Stomach (tissue), 9 donors: Measurements from ENCODE around the gene CLIC5. TPM values are rescaled to one million over a fixed set of nuclear protein-coding genes. Genes with fewer than 3 reads are reported as not detected.

Experiments used
- DNase-seq, 2 donors: peaks; one replicate each; pipeline versions ENCODE4 v3.0.0 to v3.0.0-alpha.2; 2013 to 2019
- H3K27ac ChIP-seq, 5 donors: fragments of 200-600 bp in 4 of 5; sonication (generic) in 4 of 5; one replicate each; pipeline ENCODE4 v1.5.1; 2013 to 2019; ENCODE audit warnings: mild to moderate bottlenecking in 1 of 5, moderate library complexity in 1 of 5
- H3K27me3 ChIP-seq, 3 donors: fragments of 200-600 bp; sonication (generic); one replicate each; pipeline ENCODE4 v1.5.1; 2017 to 2019; ENCODE audit warnings: mixed run types in 1 of 3
- H3K36me3 ChIP-seq, 4 donors: fragments of 200-600 bp; sonication (generic); 1 replicate in 3 of 4; 2 replicates in 1 of 4; pipeline ENCODE4 v1.5.1; 2016 to 2019
- H3K4me1 ChIP-seq, 4 donors: fragments of 200-600 bp; sonication (generic); one replicate each; pipeline ENCODE4 v1.5.1; 2016 to 2019
- H3K4me3 ChIP-seq, 4 donors: fragments of 200-600 bp; sonication (generic) in 3 of 4; one replicate each; pipeline ENCODE4 v1.5.1; 2016 to 2019; ENCODE audit warnings: mild to moderate bottlenecking in 1 of 4
- H3K9me3 ChIP-seq, 4 donors: fragments of 200-600 bp; sonication (generic); one replicate each; pipeline ENCODE4 v1.5.1; 2016 to 2019
- CTCF ChIP-seq, 7 experiments: fragments of 450-650 bp in 4 of 7; fragments of 200-600 bp in 3 of 7; sonication (generic) in 3 of 7; IDR thresholded peaks; one replicate each; pipeline ENCODE4 v1.5.1; 2016 to 2019; ENCODE audit warnings: antibody characterized with exemption in 7 of 7, control low read depth in 2 of 7, mild to moderate bottlenecking in 1 of 7
- EP300 ChIP-seq: sonication (generic); formaldehyde crosslinking; IDR thresholded peaks from one replicate; pipeline ENCODE4 v1.6.1; 2017; ENCODE audit warnings: antibody characterized with exemption
- POLR2A ChIP-seq, 4 donors: fragments of 450-650 bp; IDR thresholded peaks; one replicate each; pipeline ENCODE4 v1.6.1; 2016; ENCODE audit warnings: antibody characterized with exemption in 4 of 4, control low read depth in 2 of 4, mild to moderate bottlenecking in 1 of 4, moderate library complexity in 1 of 4
- POLR2AphosphoS5 ChIP-seq, 3 donors: sonication (generic); formaldehyde crosslinking; IDR thresholded peaks; one replicate each; pipeline ENCODE4 v1.6.1; 2016; ENCODE audit warnings: antibody characterized with exemption in 3 of 3
- WGBS, 5 donors: extraction: QIAGEN DNeasy Blood & Tissue Kit in 3 of 5; methylation state at CpG; one replicate each; pipeline versions ENCODE4 v1.1.5 to v1.1.7; 2013 to 2018; 5-methylcytosine and 5-hydroxymethylcytosine counted together
- intact Hi-C: fragments of 100-400 bp; cut with DNase I; formaldehyde crosslinking; loops from one replicate; pipeline ENCODE4 v1.15.1; 2023; ENCODE audit warnings: low total_unique reads
- polyA plus RNA-seq, 3 donors: library from polyadenylated mRNA; stranded (reverse); fragments of 200-250 nt; gene quantifications; one replicate each; pipeline ENCODE4 v1.2.3, GENCODE V29; 2013
- total RNA-seq, 5 donors: library from RNA; depleted of rRNA; stranded (reverse); fragments of >200 nt; gene quantifications; one replicate each; pipeline versions ENCODE4 v1.1.0 to v1.2.3, GENCODE V29; 2014 to 2016
- donor health status: healthy with polysubstance abuse.
- donor health status: Bipolar disorder and iron deficiency.
- donor health status: healthy.

The CLIC5 gene
- total and polyA plus RNA-seq, 8 donors = 0.19 to 30.4 (median 2.0) TPM; not detected in 1

DNA sequence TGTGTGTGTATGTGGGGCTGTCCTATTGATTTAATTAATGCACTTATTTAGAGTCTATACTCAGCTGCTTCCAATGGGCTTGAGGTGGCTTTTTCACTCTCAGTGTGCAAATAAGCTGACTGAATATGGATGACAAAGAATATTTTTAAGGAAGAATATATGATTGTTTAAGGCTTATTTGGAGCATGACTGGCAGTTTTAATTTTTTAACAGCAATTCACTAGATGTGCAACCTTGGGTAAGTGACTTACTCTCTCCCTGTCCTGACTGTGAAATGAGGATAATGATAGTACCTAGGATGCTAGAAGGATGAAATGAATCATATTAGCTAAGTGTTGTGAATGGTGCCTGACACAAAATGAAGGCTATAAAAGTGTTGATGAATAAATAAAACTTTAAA lies 67.9 kb downstream of the CLIC5 start:
- no peak for DNase-seq
- intact Hi-C loops = no loop called here
- Histone ChIP-seq H3K9me3 (no peaks in the 10 kb centered on the region), H3K36me3 (no peaks in the 10 kb centered on the region), H3K27me3 (no peaks in the 10 kb centered on the region), H3K4me1 (peaks cover 0 to 16% (median 5%) of the 10 kb centered on the region in 4 donors), H3K4me3 (no peak overlapping the region), H3K27ac (no peak overlapping the region)
- TF ChIP-seq POLR2AphosphoS5 (IDR thresholded peaks at IDR 0.05) (no peak), CTCF (IDR thresholded peaks at IDR 0.05) (no peak), EP300 (no peak), POLR2A (IDR thresholded peaks at IDR 0.05) (no peak)

DNA sequence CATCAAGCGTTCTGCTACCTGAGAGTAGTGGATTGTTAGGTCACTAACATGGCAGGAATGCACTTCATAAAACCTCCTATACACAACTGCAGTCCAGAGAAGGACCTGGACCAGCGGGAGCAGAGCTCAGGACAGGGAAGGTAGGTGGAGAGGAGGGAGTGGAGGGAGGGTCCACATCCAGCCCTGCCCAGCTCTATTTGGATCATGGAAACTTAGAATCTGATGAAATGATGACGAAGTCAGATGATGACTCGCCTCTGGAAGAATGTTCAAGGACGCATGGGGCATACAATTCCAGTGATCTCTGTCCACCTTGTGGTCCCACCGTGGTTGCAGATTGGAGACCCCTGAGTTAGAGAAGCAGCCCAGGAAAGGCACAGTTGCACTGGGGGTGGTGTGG lies 68.8 kb downstream of the CLIC5 start:
- Histone ChIP-seq H3K27ac (no peak overlapping the region), H3K36me3 (no peaks in the 10 kb centered on the region), H3K4me3 (no peak overlapping the region), H3K4me1 (peaks cover 0 to 13% (median 4%) of the 10 kb centered on the region in 4 donors), H3K9me3 (no peaks in the 10 kb centered on the region), H3K27me3 (no peaks in the 10 kb centered on the region)
- intact Hi-C loops = no loop called here
- DNase-seq = no peak
- 81 to 94% (median 88%) methylated on average over 6 of the region's 6 CpGs for WGBS, 5 donors
- TF ChIP-seq POLR2A (IDR thresholded peaks at IDR 0.05) (no peak), CTCF (IDR thresholded peaks at IDR 0.05) (no peak), POLR2AphosphoS5 (IDR thresholded peaks at IDR 0.05) (no peak), EP300 (no peak)

GRCh38 chr6:45946352-45946751 lies 69.3 kb downstream of the CLIC5 start:
- peaks cover 0 to 7% (median 1%) of the 10 kb centered on the region in 4 donors for H3K4me1 ChIP-seq
- no peaks in the 10 kb centered on the region for H3K27me3 ChIP-seq
- H3K27ac ChIP-seq = no peak overlapping the region
- no peaks in the 10 kb centered on the region for H3K36me3 ChIP-seq
- no peak for TF ChIP-seq POLR2A (IDR thresholded peaks at IDR 0.05)
- TF ChIP-seq POLR2AphosphoS5 (IDR thresholded peaks at IDR 0.05) = peak in 1 of 3 donors; percentile 26
- WGBS, 5 donors = 56 to 68% (median 61%) methylated on average over 3 of the region's 3 CpGs
- peak in 1 of 2 donors; percentile 88 for DNase-seq
- H3K4me3 ChIP-seq = no peak overlapping the region
- intact Hi-C loops = no loop called here
- no peaks in the 10 kb centered on the region for H3K9me3 ChIP-seq

GRCh38 chr6:45942953-45943352 lies 72.7 kb downstream of the CLIC5 start:
- no peak overlapping the region for H3K27ac ChIP-seq
- H3K9me3 ChIP-seq = no peaks in the 10 kb centered on the region
- H3K36me3 ChIP-seq = no peaks in the 10 kb centered on the region
- no peak for TF ChIP-seq CTCF (IDR thresholded peaks at IDR 0.05)
- no peak for TF ChIP-seq POLR2AphosphoS5 (IDR thresholded peaks at IDR 0.05)
- TF ChIP-seq EP300 = no peak
- TF ChIP-seq POLR2A (IDR thresholded peaks at IDR 0.05) = no peak
- H3K27me3 ChIP-seq = no peaks in the 10 kb centered on the region
- peaks cover 0 to 4% (median 0%) of the 10 kb centered on the region in 4 donors for H3K4me1 ChIP-seq
- 73 to 88% (median 81%) methylated on average over 3 of the region's 3 CpGs for WGBS, 5 donors
- no peak overlapping the region for H3K4me3 ChIP-seq
- DNase-seq = no peak
- intact Hi-C loops = no loop called here

- Histone ChIP-seq H3K36me3 (no peaks in the 10 kb centered on the region), H3K4me3 (no peak overlapping the region), H3K27ac (no peak overlapping the region), H3K4me1 (peaks cover 0 to 8% (median 3%) of the 10 kb centered on the region in 4 donors), H3K27me3 (no peaks in the 10 kb centered on the region), H3K9me3 (no peaks in the 10 kb centered on the region)
- TF ChIP-seq POLR2AphosphoS5 (IDR thresholded peaks at IDR 0.05) = no peak
- TF ChIP-seq CTCF (IDR thresholded peaks at IDR 0.05) = no peak
- no peak for TF ChIP-seq POLR2A (IDR thresholded peaks at IDR 0.05)
- TF ChIP-seq EP300 = no peak
- WGBS, 5 donors = 65 to 76% (median 69%) methylated on average over 7 of the region's 7 CpGs
- intact Hi-C loops = loop anchor here (10.0 kb wide), 1 partner anchor 1459 kb away; no protein-coding TSS in a partner anchor
- DNase-seq = no peak
These were observed 81.8 kb downstream of the CLIC5 start for GRCh38 chr6:45933855-45934254.
